Neuron (in vitro differentiated cells): ENCODE results near the gene PCDHGA11.
"Not testable (repeated sequence)": the region's sequence is repeated elsewhere in the genome, so short reads cannot be mapped to it uniquely, and the experiment has no call there.

Experiments used
- H2AFZ ChIP-seq: one replicate; pipeline ENCODE4 v1.6.1; 2013; ENCODE audit warnings: low read depth, mild to moderate bottlenecking, inconsistent platforms, low read length, moderate library complexity
- H3K27me3 ChIP-seq: one replicate; pipeline ENCODE4 v1.6.1; 2013; ENCODE audit warnings: low read length; ENCODE audit not compliant: insufficient read depth
- H3K36me3 ChIP-seq: one replicate; pipeline ENCODE4 v1.6.1; 2013; ENCODE audit warnings: low read length; ENCODE audit not compliant: insufficient read depth
- H3K4me1 ChIP-seq: one replicate; pipeline ENCODE4 v1.6.1; 2013; ENCODE audit warnings: low read length; ENCODE audit not compliant: insufficient read depth
- H3K4me3 ChIP-seq: 2 replicates; pipeline ENCODE4 v1.5.1; 2013; ENCODE audit warnings: mild to moderate bottlenecking, low read length, moderate library complexity
- H3K9me3 ChIP-seq: one replicate; pipeline ENCODE4 v1.6.1; 2013; ENCODE audit warnings: low read length

The PCDHGA11 gene

DNA sequence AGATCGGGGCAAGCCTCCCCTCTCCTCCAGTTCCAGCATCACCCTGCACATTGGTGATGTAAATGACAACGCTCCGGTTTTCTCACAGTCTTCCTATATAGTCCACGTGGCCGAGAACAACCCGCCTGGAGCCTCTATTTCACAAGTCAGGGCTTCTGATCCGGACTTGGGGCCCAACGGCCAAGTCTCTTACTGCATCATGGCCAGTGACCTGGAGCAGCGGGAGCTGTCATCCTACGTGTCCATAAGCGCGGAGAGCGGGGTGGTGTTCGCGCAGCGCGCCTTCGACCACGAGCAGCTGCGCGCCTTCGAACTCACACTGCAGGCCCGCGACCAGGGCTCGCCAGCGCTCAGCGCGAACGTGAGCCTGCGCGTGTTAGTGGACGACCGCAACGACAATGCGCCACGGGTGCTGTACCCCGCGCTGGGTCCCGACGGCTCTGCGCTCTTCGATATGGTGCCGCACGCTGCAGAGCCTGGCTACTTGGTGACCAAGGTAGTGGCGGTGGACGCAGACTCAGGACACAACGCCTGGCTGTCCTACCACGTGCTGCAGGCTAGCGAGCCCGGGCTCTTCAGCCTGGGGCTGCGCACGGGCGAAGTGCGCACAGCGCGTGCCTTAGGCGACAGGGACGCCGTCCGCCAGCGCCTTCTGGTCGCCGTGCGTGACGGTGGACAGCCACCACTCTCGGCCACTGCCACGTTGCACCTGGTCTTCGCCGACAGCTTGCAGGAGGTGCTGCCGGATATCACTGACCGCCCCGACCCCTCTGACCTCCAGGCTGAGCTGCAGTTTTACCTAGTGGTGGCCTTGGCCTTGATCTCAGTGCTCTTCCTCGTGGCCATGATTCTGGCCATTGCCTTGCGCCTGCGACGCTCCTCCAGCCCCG, 31.5 kb upstream of the PCDHGA11 start:
- H3K36me3 ChIP-seq = peaks cover 10% of the 10 kb centered on the region
- no peak overlapping the region for H2AFZ ChIP-seq
- no peak overlapping the region for H3K4me3 ChIP-seq
- no peaks in the 10 kb centered on the region for H3K4me1 ChIP-seq
- H3K9me3 ChIP-seq = peaks cover 43% of the 10 kb centered on the region
- H3K27me3 ChIP-seq = no peaks in the 10 kb centered on the region

DNA sequence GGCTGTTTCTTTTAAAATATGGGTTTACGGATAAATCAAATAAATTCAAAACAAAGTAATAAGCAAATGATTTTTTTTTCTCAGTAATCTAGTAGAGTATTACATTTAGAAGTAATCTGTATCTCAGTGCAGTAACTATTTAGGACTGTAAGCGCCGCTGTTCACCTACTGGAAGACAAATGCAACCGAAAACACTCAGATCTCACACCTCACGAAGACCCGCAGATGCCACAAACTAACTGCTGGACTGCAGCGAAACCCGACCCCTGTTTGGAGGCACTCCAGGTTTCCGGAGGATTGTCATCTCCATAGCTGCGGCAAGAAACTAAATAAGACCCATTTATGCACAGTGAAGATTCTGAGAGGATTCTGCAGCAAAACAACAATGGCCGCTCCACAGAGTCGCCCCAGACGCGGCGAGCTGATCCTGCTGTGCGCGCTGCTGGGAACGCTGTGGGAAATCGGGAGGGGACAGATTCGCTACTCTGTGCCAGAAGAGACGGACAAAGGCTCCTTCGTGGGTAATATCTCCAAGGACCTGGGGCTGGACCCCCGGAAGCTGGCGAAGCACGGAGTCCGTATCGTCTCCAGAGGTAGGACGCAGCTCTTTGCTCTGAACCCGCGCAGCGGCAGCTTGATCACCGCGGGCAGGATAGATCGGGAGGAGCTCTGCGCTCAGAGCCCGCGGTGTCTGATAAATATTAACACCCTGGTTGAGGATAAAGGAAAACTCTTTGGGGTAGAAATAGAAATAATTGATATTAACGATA, 28.2 kb upstream of the PCDHGA11 start, which contains the start of gene PCDHGA8:
Gene PCDHGA8, plus strand, starts transcription at position 205 of the 770 bp plus-strand sequence. Its CDS starts 181 bp downstream, at position 386.
- H3K27me3 ChIP-seq = no peaks in the 10 kb centered on the region
- H2AFZ ChIP-seq = no peak within 1 kb of the TSS
- H3K4me3 ChIP-seq = no peak within 1 kb of the TSS
- peaks cover 44% of the 10 kb centered on the region for H3K9me3 ChIP-seq
- peaks cover 10% of the 10 kb centered on the region for H3K36me3 ChIP-seq
- H3K4me1 ChIP-seq = no peaks in the 10 kb centered on the region

DNA sequence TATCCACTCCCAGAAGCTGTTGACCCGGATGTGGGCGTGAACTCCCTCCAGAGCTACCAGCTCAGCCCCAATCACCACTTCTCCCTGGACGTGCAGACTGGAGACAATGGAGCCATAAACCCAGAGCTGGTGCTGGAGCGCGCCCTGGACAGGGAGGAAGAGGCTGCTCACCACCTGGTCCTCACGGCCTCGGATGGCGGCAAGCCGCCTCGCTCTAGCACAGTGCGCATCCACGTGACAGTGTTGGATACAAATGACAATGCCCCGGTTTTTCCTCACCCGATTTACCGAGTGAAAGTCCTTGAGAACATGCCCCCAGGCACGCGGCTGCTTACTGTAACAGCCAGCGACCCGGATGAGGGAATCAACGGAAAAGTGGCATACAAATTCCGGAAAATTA, 27.6 kb upstream of the PCDHGA11 start:
- H3K4me3 ChIP-seq = no peak overlapping the region
- H3K36me3 ChIP-seq = peaks cover 10% of the 10 kb centered on the region
- no peak overlapping the region for H2AFZ ChIP-seq
- H3K9me3 ChIP-seq = peaks cover 43% of the 10 kb centered on the region
- no peaks in the 10 kb centered on the region for H3K27me3 ChIP-seq
- no peaks in the 10 kb centered on the region for H3K4me1 ChIP-seq

GRCh38 chr5:141394401-141395187, 26.3 kb upstream of the PCDHGA11 start:
- H3K9me3 ChIP-seq = peaks cover 39% of the 10 kb centered on the region

GRCh38 chr5:141397756-141398551, 22.9 kb upstream of the PCDHGA11 start, which contains the start of gene PCDHGB5:
Gene PCDHGB5, plus strand, starts transcription at chr5:141397947. Its CDS starts 181 bp downstream, at chr5:141398128.
- not testable (repeated sequence) for H3K27me3 ChIP-seq, H3K4me1 ChIP-seq, H2AFZ ChIP-seq, H3K36me3 ChIP-seq, H3K4me3 ChIP-seq
- peaks cover 34% of the 10 kb centered on the region for H3K9me3 ChIP-seq

More at GRCh38 chr5:141394401-141395187, 26.3 kb upstream of the PCDHGA11 start:
- H3K4me1 ChIP-seq, H3K27me3 ChIP-seq, H3K36me3 ChIP-seq, H3K4me3 ChIP-seq, H2AFZ ChIP-seq: not testable (repeated sequence)

GRCh38 chr5:141398608-141399007, 22.2 kb upstream of the PCDHGA11 start:
- H3K36me3 ChIP-seq = peaks cover 1% of the 10 kb centered on the region
- no peaks in the 10 kb centered on the region for H3K4me1 ChIP-seq
- H3K4me3 ChIP-seq = no peak overlapping the region
- H3K27me3 ChIP-seq = no peaks in the 10 kb centered on the region
- H2AFZ ChIP-seq = no peak overlapping the region
- peaks cover 33% of the 10 kb centered on the region for H3K9me3 ChIP-seq

GRCh38 chr5:141399555-141400258, 21.1 kb upstream of the PCDHGA11 start:
- no peak overlapping the region for H2AFZ ChIP-seq
- H3K9me3 ChIP-seq = peaks cover 31% of the 10 kb centered on the region
- H3K4me1 ChIP-seq = no peaks in the 10 kb centered on the region
- H3K4me3 ChIP-seq = no peak overlapping the region
- H3K27me3 ChIP-seq = no peaks in the 10 kb centered on the region
- H3K36me3 ChIP-seq = no peaks in the 10 kb centered on the region

DNA sequence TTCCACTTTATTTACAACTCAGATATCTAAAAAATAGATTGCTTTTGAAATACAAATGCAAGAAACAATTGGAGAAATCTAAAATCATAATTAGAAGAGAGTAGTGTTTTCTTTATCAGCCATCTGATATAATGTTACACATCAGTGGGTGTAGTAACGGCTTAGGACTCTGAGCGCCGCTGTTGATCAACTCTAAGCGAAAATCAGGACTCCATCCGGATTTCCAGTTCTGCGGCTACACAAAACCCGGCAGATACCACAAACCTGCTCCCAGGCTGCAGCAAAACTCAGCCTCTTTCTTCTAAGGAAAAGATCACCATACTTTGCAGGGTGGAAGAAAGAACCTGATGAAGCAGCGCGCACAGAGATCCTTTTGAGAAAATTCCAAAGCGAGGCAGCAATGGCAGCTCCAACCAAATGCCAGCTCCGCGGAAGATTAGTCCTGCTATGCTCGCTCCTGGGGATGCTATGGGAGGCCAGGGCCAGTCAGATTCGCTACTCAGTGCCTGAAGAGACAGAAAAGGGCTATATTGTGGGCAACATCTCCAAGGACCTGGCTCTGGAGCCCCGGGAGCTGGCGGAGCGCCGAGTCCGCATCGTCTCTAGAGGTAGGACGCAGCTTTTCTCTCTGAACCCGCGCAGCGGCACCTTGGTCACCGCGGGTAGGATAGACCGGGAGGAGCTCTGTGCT, 18.2 kb upstream of the PCDHGA11 start, which contains the start of gene PCDHGA9:
Gene PCDHGA9, plus strand, starts transcription at position 226 of the 691 bp plus-strand sequence. Its CDS starts 175 bp downstream, at position 401.
- Histone ChIP-seq H3K27me3 (no peaks in the 10 kb centered on the region), H3K4me1 (no peaks in the 10 kb centered on the region), H3K9me3 (peaks cover 34% of the 10 kb centered on the region), H3K36me3 (no peaks in the 10 kb centered on the region), H3K4me3 (no peak within 1 kb of the TSS), H2AFZ (no peak within 1 kb of the TSS)

GRCh38 chr5:141403387-141403786, 17.5 kb upstream of the PCDHGA11 start:
- no peaks in the 10 kb centered on the region for H3K27me3 ChIP-seq
- H2AFZ ChIP-seq = no peak overlapping the region
- H3K36me3 ChIP-seq = no peaks in the 10 kb centered on the region
- H3K4me3 ChIP-seq = no peak overlapping the region
- H3K4me1 ChIP-seq = no peaks in the 10 kb centered on the region
- peaks cover 34% of the 10 kb centered on the region for H3K9me3 ChIP-seq

DNA sequence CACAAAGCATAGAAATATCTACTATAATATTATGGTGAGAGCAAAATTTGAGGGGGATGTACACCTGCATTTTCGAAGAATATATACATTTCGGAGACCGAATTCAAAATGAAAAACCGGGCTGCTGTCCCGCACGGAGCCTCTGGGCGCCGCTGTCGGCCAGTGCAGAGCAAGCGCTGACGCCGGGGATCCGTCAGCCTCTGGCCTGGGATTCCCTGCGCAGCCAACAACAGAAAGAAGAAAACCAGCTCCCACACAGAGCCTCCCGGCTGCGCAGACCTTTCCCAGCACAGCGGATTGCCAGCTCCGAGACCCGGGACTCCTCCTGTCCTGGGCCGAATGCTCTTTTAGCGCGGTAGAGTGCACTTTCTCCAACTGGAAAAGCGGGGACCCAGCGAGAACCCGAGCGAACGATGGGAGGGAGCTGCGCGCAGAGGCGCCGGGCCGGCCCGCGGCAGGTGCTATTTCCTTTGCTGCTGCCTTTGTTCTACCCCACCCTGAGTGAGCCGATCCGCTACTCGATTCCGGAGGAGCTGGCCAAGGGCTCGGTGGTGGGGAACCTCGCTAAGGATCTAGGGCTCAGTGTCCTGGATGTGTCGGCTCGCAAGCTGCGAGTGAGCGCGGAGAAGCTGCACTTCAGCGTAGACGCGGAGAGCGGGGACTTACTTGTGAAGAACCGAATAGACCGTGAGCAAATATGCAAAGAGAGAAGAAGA, 12.9 kb upstream of the PCDHGA11 start, which contains the start of gene PCDHGB6:
Gene PCDHGB6, plus strand, starts transcription at position 232 of the 716 bp plus-strand sequence. Its CDS starts 182 bp downstream, at position 414.
- H3K36me3 ChIP-seq, H3K27me3 ChIP-seq, H2AFZ ChIP-seq, H3K4me1 ChIP-seq: not testable (repeated sequence)
- peaks cover 44% of the 10 kb centered on the region for H3K9me3 ChIP-seq
- peak within 1 kb of the TSS; percentile 43 for H3K4me3 ChIP-seq
